HG03045 (cell line): Measurements from ENCODE around the gene WIF1.

Experiments used
- ATAC-seq: cut with Tn5 transposase; IDR thresholded peaks from one replicate; pipeline ENCODE4 v1.9.1; 2021; ENCODE audit warnings: mild to moderate bottlenecking, moderate library complexity; ENCODE audit not compliant: unreplicated experiment

The WIF1 gene

GRCh38 chr12:65121049-65121955 lies at the start of gene WIF1:
Gene WIF1, minus strand, starts transcription at chr12:65121305. Its CDS starts 114 bp downstream, at chr12:65121191.
- peak; percentile 46 for ATAC-seq

- peak; percentile 55 for ATAC-seq
These were observed 49.2 kb upstream of the WIF1 start for GRCh38 chr12:65170209-65170881.

GRCh38 chr12:65169320-65170208 lies 48.5 kb upstream of the WIF1 start, which contains the start of gene LEMD3:
Gene LEMD3, plus strand, starts transcription at chr12:65169583. Its CDS starts 14 bp downstream, at chr12:65169597.
- ATAC-seq = peak; percentile 95

GRCh38 chr12:65168681-65169319 lies 47.7 kb upstream of the WIF1 start:
- ATAC-seq = peak; percentile 0

GRCh38 chr12:65164774-65165173 lies 43.7 kb upstream of the WIF1 start:
- no peak for ATAC-seq

- ATAC-seq = no peak
These were observed 43.1 kb upstream of the WIF1 start for GRCh38 chr12:65164244-65164643.

- peak; percentile 82 for ATAC-seq
These were observed 41.5 kb upstream of the WIF1 start for GRCh38 chr12:65162609-65163008.

GRCh38 chr12:65157091-65157490 lies 36.0 kb upstream of the WIF1 start:
- ATAC-seq = no peak

- ATAC-seq = peak; percentile 96
These were observed 35.3 kb upstream of the WIF1 start for GRCh38 chr12:65156366-65156841.

- peak; percentile 42 for ATAC-seq
These were observed 34.7 kb upstream of the WIF1 start for GRCh38 chr12:65155784-65156183.

- no peak for ATAC-seq
These were observed 31.5 kb upstream of the WIF1 start for GRCh38 chr12:65152596-65152995.

GRCh38 chr12:65152012-65152411 lies 30.9 kb upstream of the WIF1 start:
- no peak for ATAC-seq

- ATAC-seq = no peak
These were observed 26.3 kb upstream of the WIF1 start for GRCh38 chr12:65147312-65147905.

- no peak for ATAC-seq
These were observed 19.6 kb upstream of the WIF1 start for GRCh38 chr12:65140738-65141137.

- no peak for ATAC-seq
These were observed 18.3 kb upstream of the WIF1 start for GRCh38 chr12:65139389-65139788.

GRCh38 chr12:65133879-65134278 lies 12.8 kb upstream of the WIF1 start:
- ATAC-seq = no peak

- ATAC-seq = no peak
These were observed 5.4 kb upstream of the WIF1 start for GRCh38 chr12:65126482-65126881.

GRCh38 chr12:65125975-65126374 lies 4.9 kb upstream of the WIF1 start:
- ATAC-seq = no peak

- no peak for ATAC-seq
These were observed 4.1 kb upstream of the WIF1 start for GRCh38 chr12:65125247-65125646.
